ENCODE data around the gene ADORA2A.

Gene ADORA2A

DNA sequence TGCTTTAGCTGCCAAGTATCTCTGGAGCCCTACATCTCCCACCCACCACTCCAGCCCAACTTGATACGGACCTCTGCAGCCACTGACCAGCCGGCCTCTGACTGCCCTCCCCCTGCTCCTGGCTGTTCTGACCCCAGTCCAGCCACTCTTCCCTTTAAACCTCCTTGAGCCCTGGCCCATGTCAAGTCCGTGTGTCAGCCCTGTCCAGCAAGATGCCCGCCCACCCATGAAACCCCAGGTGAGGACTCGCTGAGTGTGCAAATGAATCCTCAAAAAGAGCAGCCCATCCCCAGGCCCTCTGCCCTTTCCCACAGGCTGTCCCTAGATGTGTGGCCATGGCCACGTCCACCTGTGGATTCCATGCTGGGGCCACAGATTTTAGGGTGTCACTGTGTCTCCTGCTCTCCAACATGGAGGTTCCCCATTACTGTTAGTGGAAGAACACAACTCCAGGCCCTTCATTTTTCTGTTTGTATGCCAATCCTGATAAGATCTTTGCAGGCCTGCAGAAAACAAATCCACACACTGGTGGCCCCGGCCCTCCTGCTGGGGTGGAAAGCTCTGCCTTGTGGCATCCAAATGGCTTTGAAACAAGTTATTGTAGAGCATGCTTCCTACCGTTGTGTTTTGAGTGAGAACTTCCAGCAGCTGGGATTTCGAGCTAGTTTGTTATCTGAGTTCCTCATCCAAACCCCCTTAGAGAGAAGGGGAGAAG, 22.7 kb upstream of the ADORA2A start:
- no peak for DNase-seq

DNA sequence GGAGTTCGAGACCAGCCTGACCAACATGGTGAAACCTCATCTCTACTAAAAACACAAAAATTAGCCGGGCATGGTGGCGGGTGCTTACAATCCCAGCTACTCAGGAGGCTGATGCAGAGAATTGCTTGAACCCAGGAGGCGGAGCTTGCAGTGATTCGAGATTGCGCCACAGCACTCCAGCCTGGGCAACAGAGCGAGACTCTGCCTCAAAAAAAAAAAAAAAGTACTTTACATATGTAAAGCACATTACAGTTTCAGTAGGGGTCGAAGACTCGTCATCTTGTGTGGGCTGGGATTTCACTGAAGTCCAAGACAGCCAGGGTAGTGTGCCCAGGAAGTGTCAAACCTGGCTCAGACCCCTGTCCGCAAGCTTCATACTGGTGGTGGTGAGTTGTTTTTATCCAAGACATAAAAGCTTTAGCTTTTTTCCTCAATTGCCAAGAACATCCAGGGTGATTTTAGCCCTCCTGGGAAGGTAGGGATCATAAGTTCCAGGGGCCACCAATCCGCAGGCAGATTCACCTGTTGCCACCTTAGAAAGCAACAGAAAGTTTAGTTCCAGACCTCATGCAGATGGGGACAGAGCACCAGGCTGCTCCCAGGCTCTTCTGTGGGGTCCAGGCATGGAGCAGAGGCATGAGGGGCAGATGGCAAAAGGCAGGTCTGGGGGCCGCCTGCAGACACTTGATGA, 21.6 kb upstream of the ADORA2A start:
- DNase-seq: no peak

DNA sequence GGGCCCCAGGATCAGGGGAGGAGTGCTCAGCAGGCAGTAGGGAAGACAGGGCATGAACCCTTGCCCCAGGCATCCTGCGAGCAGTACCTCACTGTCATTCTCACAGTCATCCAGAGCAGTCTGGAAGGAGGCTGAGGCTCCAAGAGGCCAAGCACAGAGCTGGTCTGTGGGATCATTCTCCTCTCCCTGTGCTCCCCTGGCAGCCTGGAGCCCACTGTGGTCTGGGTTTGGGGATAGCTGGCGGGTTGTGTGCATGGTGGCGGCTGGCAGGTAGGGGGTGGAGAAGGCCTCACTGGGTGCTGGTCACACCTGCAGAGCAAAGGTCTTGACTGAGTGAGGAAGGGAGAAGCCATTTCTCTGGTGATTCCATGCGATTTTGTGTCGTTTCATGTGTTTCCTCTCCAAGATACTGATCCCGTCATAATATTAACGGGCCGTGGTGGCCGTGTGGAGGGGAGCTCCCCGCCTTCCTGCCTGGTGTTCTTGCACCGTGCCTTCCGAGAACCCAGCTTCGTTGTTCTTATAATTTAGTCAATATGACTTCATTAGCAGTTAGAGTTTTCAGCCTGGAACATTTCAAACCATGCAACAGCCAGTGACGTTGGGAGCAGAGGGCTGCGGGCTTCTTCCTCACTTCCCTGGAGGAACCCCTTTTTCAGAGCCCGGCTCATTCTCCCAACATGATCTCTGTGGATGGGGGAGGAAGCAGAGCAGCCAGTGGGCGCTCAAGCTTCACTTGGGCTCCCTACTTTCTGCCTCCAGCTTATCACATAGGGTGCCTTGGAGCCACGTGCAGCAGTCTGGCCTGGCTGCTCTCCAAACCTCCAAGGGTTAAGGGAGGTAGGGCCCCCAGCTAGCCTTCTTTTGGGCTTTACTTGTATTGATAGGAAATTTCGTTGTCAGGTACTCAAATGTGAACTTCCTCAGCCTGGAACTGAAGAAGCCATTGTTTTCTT, 20.8 kb upstream of the ADORA2A start:
- DNase-seq: no peak

GRCh38 chr22:24407278-24407665, 20.1 kb upstream of the ADORA2A start:
- DNase-seq: no peak

GRCh38 chr22:24407884-24408283, 19.5 kb upstream of the ADORA2A start:
- DNase-seq: no peak

DNA sequence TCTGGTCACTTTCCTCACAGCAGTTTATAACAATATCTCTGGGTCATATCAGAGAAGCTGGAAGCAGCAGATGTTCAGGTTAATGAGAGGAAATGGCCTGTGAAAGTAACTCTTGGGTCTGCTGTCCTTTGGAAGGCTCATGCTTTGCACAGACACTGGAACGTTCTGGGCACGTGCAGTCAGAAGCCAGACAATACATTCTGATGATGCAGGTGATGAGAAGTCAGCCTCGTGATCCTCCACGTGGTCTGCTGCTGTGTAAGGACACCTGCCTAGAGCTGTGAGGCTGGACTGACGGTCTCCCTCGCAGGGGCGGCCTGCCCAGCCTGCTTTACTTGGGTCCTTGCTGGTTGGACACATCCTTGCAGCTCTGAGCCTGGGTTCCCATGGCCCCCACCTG, 18.8 kb upstream of the ADORA2A start:
- no peak for DNase-seq

DNA sequence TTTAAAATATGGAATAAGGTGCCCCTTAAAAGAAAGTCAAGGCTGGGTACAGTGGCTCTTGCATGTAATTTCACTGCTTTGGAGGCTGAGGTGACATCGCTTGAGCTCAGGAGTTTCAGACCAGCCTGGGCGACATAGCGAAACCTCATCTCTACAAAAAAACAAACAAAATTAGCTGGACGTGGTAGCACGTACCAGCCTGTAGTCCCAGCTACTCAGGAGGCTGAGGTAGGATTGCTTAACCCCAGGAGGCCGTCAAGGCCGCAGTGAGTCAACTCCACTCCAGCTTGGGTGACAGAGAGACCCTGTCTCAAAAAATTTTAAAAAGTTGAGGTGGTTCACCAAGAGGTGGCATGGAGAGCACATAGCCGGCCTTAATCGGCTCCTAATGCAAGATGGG, 17.7 kb upstream of the ADORA2A start:
- no peak for DNase-seq

DNA sequence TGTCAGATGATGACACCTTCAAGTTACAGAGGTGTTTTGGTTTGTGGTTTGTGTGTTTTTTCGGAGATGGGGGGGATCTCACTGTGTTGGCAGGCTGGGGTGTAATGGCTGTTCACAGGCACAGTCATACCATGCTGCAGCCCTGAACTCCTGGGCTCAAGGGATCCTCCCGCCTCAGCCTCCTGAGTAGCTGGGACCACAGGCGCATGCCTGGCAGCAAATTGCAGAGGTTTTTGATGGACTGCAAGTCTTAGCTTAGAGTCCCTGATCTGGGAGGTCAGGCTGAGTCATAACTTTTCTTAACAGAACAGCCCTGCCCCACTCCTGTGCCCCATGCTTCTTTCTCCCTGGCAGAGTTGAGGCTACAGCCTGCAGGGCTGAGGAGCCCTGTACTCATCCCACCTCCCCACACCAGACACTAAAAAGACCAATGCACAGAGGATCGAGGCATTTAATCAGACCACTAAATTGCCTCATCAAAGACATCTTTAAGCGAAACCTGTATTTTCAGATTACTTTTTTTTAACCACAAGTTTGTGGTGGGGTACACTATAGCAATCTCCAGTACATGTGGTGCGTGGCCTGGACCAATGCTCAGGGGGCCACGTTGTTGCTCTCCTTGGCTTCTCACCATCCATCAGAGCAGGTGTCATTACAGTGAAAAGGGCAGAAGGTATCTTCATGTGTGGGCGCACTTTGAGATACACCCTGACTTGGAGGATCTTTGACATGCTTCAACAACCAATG, 17.1 kb upstream of the ADORA2A start:
- peak; percentile 66 for DNase-seq

GRCh38 chr22:24411256-24412004, 16.0 kb upstream of the ADORA2A start:
- no peak for DNase-seq

GRCh38 chr22:24412274-24412673, 15.1 kb upstream of the ADORA2A start:
- no peak for DNase-seq

- no peak for DNase-seq
Observed at GRCh38 chr22:24413271-24413670, 14.1 kb upstream of the ADORA2A start.

DNA sequence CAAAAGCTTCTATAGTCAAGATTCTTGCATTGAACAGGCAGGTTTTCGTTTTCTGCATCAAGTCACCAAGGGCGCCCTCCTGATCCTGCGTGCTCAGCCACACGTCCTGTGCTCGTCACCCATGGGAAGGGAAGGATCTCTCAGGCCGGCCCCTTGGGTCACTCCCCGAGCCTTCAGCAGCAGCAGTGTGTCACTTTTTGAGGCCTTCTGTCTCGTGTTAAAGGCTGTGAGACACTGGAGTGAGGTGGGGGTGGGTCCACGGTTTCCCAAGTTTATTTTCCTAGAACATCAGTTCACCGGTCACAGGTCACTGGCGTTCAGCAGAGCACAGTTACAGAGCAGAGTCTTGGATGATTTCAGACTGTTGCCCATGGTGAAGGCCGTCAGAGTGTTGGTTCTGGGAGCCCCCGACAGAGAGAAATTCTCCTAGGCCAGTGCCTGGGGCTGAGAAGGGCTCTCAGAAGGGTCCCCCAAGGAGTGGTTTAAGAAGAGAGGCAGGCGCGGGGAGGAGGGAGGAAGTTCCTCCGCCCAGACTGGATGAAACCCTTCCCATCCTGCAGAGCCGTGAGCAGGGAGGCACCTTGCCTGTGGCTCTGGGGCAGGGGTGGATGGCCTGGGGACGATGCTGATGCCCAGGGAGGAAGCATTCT, 13.5 kb upstream of the ADORA2A start:
- DNase-seq: no peak

DNA sequence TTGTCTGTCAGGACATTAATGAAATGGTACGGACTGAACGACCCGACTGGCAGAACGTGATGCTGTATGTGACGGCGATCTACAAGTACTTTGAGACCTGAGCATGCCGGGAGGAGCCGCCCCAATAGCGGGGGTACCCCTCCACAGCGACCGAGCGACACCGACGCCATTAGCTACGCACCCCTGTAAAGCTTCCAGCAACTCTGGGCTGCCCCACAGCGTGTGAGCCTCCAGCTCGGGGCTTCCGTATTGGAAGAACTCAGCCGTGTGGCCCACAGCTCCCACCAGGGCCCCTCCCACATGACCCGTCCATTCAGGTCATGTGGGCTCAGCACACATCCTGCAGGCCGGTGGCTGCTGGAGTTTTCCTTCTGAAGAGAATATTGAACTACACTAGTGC, 12.9 kb upstream of the ADORA2A start:
- DNase-seq: no peak

DNA sequence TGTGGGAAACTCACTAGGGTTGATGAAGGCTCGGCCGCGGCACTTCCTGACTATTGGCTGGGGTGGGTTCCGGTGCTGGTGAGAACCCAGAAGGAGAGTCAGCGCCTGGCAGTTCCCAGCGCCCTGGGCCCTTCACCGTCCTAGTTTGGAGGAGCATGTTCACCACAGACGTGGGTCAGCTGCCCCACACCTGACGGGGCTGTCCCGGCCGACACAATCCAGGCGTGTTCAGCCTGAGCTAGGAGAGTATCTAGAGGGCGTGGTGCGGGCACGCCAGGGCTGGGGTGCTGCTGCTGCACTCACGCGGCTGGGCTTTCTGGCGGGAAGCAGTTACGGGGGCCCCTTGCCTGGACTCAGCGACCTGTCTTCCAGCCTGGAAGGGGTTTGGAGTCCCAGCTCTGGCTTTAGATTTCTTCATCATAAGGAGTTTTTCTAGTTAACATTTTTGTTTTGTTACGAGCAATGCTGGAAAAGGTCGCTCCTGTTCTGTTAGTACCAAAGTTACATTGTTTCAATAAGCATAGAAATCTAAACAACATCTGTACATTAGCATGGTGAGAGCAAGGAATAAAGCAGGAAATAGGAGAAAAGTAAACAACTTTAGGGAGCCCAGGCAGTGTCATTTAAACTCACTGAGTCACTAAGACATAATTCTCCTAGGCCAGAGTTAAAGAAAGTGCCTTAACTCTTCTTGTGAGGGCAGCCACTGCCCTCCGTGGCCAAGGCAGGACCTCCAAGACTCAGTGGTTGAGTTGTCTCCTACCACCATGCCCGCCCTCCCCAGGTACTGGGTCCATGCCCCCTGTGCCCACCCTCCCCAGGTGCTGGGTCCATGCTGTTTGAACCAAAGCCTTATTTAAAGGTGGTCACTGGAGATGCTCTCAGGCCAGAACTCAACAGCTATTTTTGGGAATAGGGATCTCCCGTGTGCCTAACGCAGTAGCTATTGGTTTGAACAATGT, 12.1 kb upstream of the ADORA2A start:
- no peak for DNase-seq

- no peak for DNase-seq
Observed at GRCh38 chr22:24416095-24416494, 11.3 kb upstream of the ADORA2A start.

DNA sequence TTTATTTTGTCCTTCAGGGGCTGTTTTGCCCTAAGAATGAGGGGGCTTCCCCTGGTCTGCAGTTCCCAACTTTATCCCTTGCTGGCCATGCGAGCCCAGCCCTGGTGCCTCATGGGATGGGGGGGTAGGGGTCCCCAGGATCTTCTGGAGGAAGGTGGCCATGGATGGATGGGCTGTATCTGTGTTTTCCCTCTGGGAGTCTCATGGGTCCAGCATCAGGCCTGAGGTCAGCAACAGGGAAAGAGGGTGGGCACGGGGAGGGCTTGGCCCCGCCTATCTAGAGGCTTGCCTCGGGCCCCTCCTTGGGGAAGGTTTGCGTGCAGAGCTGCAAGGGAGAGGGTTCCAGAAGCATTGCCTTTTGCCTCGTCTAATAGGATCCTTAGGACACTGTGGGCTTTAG, 10.8 kb upstream of the ADORA2A start:
- DNase-seq: no peak

DNA sequence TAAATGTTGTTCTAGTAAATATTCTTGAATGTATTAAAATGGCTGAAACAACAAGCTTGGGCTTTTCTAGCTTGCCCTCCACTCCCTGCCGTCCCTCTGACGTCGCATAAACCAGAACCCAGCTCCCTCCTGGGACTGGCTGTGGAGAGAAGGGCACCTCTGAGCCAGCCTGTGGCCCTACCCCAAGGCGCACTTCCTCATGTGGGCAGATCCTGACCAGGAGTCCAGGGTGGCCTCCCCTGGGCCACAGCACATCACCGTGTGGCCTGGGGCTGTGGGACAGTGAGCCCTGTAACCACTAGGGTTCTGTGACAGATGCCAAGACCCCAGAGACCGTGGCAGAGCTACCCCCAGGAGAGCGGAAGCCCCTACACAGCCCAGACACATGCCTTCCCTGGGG, 10.2 kb upstream of the ADORA2A start:
- DNase-seq: no peak

- no peak for DNase-seq
Observed at GRCh38 chr22:24417901-24418641, 9.3 kb upstream of the ADORA2A start.

DNA sequence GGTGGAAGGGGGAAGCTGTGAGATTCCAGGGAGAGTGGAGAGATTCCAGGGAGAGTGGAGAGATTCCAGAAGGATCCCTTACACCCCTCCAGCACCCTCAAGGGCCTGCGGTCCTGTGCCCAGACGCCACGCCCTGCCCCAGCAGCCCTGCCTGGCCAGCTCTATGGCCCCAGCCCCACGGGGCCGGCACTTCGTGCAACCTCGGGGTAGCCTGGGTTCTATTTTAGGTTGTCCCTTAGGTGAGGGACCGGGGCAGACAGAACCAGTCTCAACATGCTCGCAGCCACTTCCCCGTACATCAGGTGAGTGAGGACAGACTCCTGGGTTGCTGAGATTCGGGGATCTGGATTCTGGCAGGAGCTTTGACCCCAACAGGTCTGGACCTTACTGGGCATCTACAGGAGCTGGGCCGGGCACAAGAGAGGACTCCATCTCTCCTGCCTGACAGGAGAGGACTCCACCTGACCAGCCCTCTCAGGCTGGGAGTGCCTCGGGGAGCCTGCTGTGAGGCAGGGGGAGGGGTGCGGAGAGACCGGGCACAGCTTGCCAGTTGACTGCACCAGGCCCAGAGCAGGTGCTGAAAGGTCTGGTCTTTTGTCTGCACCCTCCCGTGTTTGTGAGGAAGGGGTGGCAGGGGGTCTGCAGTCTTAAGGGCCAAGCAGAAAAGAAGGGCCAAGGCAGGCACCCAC, 8.5 kb upstream of the ADORA2A start:
- DNase-seq: no peak

All from activated CD4-positive, alpha-beta T cell treated with anti-CD3 and anti-CD28 coated beads, Interleukin-10, Interleukin-2, amounts not matched to agents 100 ng/mL and 50 ng/mL, durations not matched to agents 16 hours and 8 hours (primary cell).